CD8-positive, alpha-beta memory T cell (primary cell): ENCODE results near the gene KCTD3. TPM values are rescaled to one million over a fixed set of nuclear protein-coding genes. Genes with fewer than 3 reads are reported as not detected.
A peak's percentile ranks its signal among the peaks of the same experiment; 100 is the strongest.

Source experiments
- CTCF ChIA-PET: fragments of 350-600 bp; sonication (Branson Sonifier 250); formaldehyde crosslinking; loops from one replicate; lab custom pipeline; 2021; ENCODE audit warnings: antibody characterized with exemption; lab: Charles Lee
- POLR2A ChIA-PET: fragments of 350-600 bp; sonication (Branson Sonifier 250); formaldehyde crosslinking; loops from one replicate; lab custom pipeline; 2021; ENCODE audit warnings: antibody characterized with exemption; lab: Charles Lee
- DNase-seq, 5 donors: peaks; one replicate each; pipeline versions ENCODE4 v3.0.0 to v3.0.0-alpha.2; 2020 to 2022; ENCODE audit warnings: mixed read lengths in 1 of 5
- H3K27ac ChIP-seq: one replicate; pipeline ENCODE4 v1.7.0; 2013; ENCODE audit warnings: low read depth, mild to moderate bottlenecking, low read length, moderate library complexity
- H3K27me3 ChIP-seq: 2 replicates; pipeline ENCODE4 v1.7.0; 2013; ENCODE audit warnings: low read length, mild to moderate bottlenecking; ENCODE audit not compliant: insufficient read depth, poor library complexity, severe bottlenecking
- H3K36me3 ChIP-seq: 2 replicates; pipeline ENCODE4 v1.7.0; 2013; ENCODE audit warnings: mild to moderate bottlenecking, low read length, moderate library complexity; ENCODE audit not compliant: insufficient read depth
- H3K4me1 ChIP-seq: 2 replicates; pipeline ENCODE4 v1.7.0; 2013; ENCODE audit warnings: mild to moderate bottlenecking, low read length, moderate library complexity; ENCODE audit not compliant: insufficient read depth
- H3K4me3 ChIP-seq: 2 replicates; pipeline ENCODE4 v1.7.0; 2013; ENCODE audit warnings: mild to moderate bottlenecking, low read length
- H3K9me3 ChIP-seq: 2 replicates; pipeline ENCODE4 v1.7.0; 2013; ENCODE audit warnings: mild to moderate bottlenecking, low read length
- H3K27ac Mint-ChIP-seq, 8 donors: one replicate each; pipeline ENCODE4 v1.8.0; 2020 to 2021; ENCODE audit warnings: mixed read lengths in 8 of 8, mild to moderate bottlenecking in 6 of 8, inconsistent platforms in 3 of 8, moderate library complexity in 3 of 8
- H3K27me3 Mint-ChIP-seq, 2 donors: one replicate each; pipeline ENCODE4 v1.8.0; 2020 to 2021; ENCODE audit warnings: mixed read lengths in 2 of 2, mild to moderate bottlenecking in 1 of 2, moderate library complexity in 1 of 2
- H3K36me3 Mint-ChIP-seq, 3 donors: one replicate each; pipeline ENCODE4 v1.8.0; 2020 to 2021; ENCODE audit warnings: mixed read lengths in 3 of 3, inconsistent platforms in 1 of 3, mild to moderate bottlenecking in 1 of 3
- H3K4me1 Mint-ChIP-seq, 3 donors: one replicate each; pipeline ENCODE4 v1.8.0; 2020 to 2021; ENCODE audit warnings: mixed read lengths in 3 of 3, inconsistent platforms in 1 of 3, mild to moderate bottlenecking in 1 of 3
- H3K4me3 Mint-ChIP-seq, 7 donors: one replicate each; pipeline ENCODE4 v1.8.0; 2020 to 2021; ENCODE audit warnings: mixed read lengths in 7 of 7, mild to moderate bottlenecking in 6 of 7, moderate library complexity in 4 of 7, inconsistent platforms in 2 of 7
- H3K9me3 Mint-ChIP-seq, 5 donors: one replicate each; pipeline ENCODE4 v1.8.0; 2020 to 2022; ENCODE audit warnings: mixed read lengths in 5 of 5, mild to moderate bottlenecking in 3 of 5, moderate library complexity in 2 of 5, inconsistent platforms in 1 of 5
- polyA plus RNA-seq: library from polyadenylated mRNA; unstranded; fragments of 300-500 nt; fragmentation: Illumina TruSeq; gene quantifications from one replicate; pipeline ENCODE4 v1.2.3, GENCODE V29; 2021
- total RNA-seq, 2 experiments: library from RNA; stranded (reverse); gene quantifications; one replicate each; pipeline ENCODE4 v1.2.3, GENCODE V29; 2021

KCTD3 gene
- total and polyA plus RNA-seq, 3 experiments from 2014 or later = 0.43 to 0.79 (median 0.64) TPM

- H3K4me1 Mint-ChIP-seq = no peaks in the 10 kb centered on the region
- POLR2A ChIA-PET = no interaction called here
- Histone ChIP-seq H3K9me3 (no peaks in the 10 kb centered on the region), H3K27ac (no peak overlapping the region), H3K4me3 (no peak overlapping the region), H3K4me1 (no peaks in the 10 kb centered on the region), H3K27me3 (no peaks in the 10 kb centered on the region), H3K36me3 (no peaks in the 10 kb centered on the region)
- H3K27me3 Mint-ChIP-seq = no peaks in the 10 kb centered on the region
- H3K27ac Mint-ChIP-seq = no peak overlapping the region
- CTCF ChIA-PET = no interaction called here
- H3K36me3 Mint-ChIP-seq = peaks cover 0 to 1% (median 0%) of the 10 kb centered on the region in 3 donors
- no peak for DNase-seq
- peaks cover 19 to 31% (median 21%) of the 10 kb centered on the region in 5 donors for H3K9me3 Mint-ChIP-seq
- H3K4me3 Mint-ChIP-seq = no peak overlapping the region
Measured at GRCh38 chr1:215557992-215558626, 9.0 kb upstream of the KCTD3 start.

DNA sequence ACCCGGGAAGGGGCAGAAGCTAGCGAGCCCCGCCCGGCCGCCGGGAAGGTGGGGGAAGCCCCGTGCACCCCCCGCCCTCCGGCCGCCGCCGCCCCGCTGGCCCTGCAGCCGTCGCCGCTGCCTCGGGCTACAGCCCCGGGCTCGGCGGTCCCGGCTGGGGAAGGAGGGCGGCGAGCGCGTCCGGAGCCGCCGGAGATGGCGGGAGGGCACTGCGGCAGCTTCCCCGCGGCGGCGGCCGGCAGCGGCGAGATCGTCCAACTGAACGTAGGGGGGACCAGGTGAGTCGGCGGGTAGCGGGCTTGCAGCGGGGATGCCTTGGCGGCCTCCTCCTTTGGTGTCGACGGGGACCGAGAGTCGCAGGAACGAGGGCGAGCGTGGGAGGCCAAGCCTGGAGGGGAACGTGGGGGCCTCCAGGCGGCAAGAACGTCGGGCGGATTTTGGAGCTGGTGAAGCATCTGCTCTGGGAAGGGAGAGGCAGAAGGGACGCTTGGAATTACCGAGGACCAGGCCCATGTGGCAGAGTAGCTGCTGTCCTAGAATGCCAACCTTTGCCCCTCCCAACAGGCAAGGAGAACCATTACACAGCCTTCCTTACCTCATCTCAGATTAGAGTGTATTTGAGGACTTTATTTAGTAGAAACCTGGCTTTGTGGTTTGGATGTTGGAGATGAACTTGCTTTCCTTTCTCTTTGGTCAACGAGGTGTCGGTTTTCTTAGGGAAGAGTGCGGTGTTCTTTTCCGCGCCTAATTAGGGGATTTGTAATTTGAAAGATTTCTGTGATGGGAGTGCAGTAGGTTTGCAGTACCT, 591 bp downstream of the KCTD3 start:
- Mint-ChIP-seq H3K4me3 (peak overlapping the region; percentile 55 to 85 (median 74)), H3K36me3 (no peaks in the 10 kb centered on the region), H3K27ac (peak overlapping the region in 2 of 8 donors; percentile 24 to 55), H3K27me3 (peaks cover 26 to 40% of the 10 kb centered on the region in 2 donors), H3K4me1 (peaks cover 10 to 20% (median 12%) of the 10 kb centered on the region in 3 donors), H3K9me3 (peaks cover 0 to 15% (median 2%) of the 10 kb centered on the region in 5 donors)
- Histone ChIP-seq H3K36me3 (no peaks in the 10 kb centered on the region), H3K9me3 (no peaks in the 10 kb centered on the region), H3K4me1 (peaks cover 5% of the 10 kb centered on the region), H3K27me3 (peaks cover 6% of the 10 kb centered on the region), H3K4me3 (peak overlapping the region; percentile 32), H3K27ac (peak overlapping the region; percentile 58)
- POLR2A ChIA-PET = no interaction called here
- DNase-seq = peak in 1 of 5 donors; percentile 14
- CTCF ChIA-PET = no interaction called here

DNA sequence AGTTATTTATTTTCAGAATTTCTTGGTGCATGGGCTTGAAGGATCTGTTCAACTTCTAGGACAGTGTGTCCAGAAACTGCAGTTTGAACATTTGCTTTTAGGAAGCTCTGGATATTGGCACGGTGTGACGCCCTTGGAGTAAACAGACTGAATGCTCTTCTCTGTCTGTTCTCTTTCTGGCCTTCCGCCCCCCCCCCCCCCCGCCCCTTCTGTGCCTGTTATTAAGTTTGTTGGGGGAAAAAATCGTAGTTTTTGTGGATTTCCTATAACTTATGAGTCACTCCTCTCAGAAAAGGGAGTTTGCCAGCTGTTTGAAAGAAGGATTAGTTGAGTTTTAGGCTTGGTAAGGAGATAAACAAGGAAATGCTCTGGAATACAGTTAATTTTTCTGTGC, 1.2 kb downstream of the KCTD3 start:
- peak overlapping the region; percentile 55 to 81 (median 73) for H3K4me3 Mint-ChIP-seq
- CTCF ChIA-PET = no interaction called here
- H3K4me1 Mint-ChIP-seq = peaks cover 10 to 20% (median 12%) of the 10 kb centered on the region in 3 donors

DNA sequence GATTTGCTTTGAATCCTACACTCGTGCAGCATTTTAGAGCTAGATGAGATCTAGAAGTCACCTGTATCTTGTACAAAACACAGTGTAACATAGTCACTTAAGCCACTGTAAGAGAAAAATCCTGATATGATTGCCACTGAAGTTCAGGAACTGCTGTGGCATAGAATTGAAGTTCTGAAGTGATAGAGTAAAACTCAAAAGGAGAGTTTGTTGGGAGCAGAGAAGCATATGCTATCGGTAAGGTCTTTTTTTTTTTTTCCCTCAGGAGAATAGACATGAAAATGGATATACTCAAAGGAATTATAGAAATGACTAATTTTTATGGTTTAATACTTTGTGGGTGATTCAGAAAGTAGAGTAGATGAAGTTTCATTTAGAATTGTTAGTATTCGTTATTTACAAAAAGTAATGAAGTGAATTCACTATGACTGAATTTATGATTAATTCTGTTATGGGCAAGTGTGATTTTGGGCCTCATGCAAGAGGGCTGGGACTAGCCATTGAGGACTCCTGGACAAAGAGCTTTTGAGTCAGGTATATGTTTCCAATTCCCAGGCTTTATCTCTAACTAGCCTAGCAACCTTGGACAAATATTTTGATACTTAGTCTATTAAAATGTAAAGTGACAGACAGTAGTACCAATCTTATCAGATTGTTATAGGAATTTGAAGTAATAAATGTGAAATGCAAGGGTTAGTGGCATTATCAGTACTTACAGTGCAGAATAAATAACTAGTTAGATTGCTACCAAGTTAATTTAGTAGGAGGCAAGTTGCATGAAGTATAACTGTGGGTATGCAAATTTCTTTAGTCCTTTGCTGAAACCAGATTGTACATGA, 3.1 kb downstream of the KCTD3 start:
- POLR2A ChIA-PET = no interaction called here
- no peaks in the 10 kb centered on the region for H3K36me3 ChIP-seq
- peaks cover 26 to 40% of the 10 kb centered on the region in 2 donors for H3K27me3 Mint-ChIP-seq
- H3K4me1 Mint-ChIP-seq = peaks cover 10 to 20% (median 12%) of the 10 kb centered on the region in 3 donors
- H3K27me3 ChIP-seq = peaks cover 6% of the 10 kb centered on the region
- no peak for DNase-seq
- no peak overlapping the region for H3K4me3 ChIP-seq
- no peaks in the 10 kb centered on the region for H3K9me3 ChIP-seq
- no peak overlapping the region for H3K4me3 Mint-ChIP-seq
- H3K27ac ChIP-seq = peak overlapping the region; percentile 14
- H3K27ac Mint-ChIP-seq = no peak overlapping the region
- CTCF ChIA-PET = no interaction called here
- no peaks in the 10 kb centered on the region for H3K36me3 Mint-ChIP-seq
- H3K4me1 ChIP-seq = peaks cover 5% of the 10 kb centered on the region
- H3K9me3 Mint-ChIP-seq = peaks cover 0 to 16% (median 2%) of the 10 kb centered on the region in 5 donors

More for the DNA sequence above, 1.2 kb downstream of the KCTD3 start:
- Histone ChIP-seq H3K9me3 (no peaks in the 10 kb centered on the region), H3K36me3 (no peaks in the 10 kb centered on the region), H3K4me1 (peaks cover 5% of the 10 kb centered on the region), H3K27ac (peak overlapping the region; percentile 58), H3K27me3 (peaks cover 6% of the 10 kb centered on the region), H3K4me3 (peak overlapping the region; percentile 32)
- peak overlapping the region in 1 of 8 donors; percentile 55 for H3K27ac Mint-ChIP-seq
- DNase-seq = no peak
- no peaks in the 10 kb centered on the region for H3K36me3 Mint-ChIP-seq
- peaks cover 26 to 40% of the 10 kb centered on the region in 2 donors for H3K27me3 Mint-ChIP-seq
- POLR2A ChIA-PET = no interaction called here
- peaks cover 0 to 16% (median 2%) of the 10 kb centered on the region in 5 donors for H3K9me3 Mint-ChIP-seq

GRCh38 chr1:215581896-215582295, 14.8 kb downstream of the KCTD3 start:
- no peaks in the 10 kb centered on the region for H3K4me1 Mint-ChIP-seq
- no peaks in the 10 kb centered on the region for H3K36me3 ChIP-seq
- no peak overlapping the region for H3K27ac ChIP-seq
- no peaks in the 10 kb centered on the region for H3K36me3 Mint-ChIP-seq
- H3K27ac Mint-ChIP-seq = no peak overlapping the region
- no peak for DNase-seq
- no peaks in the 10 kb centered on the region for H3K27me3 ChIP-seq
- H3K4me3 Mint-ChIP-seq = no peak overlapping the region
- no peaks in the 10 kb centered on the region for H3K27me3 Mint-ChIP-seq
- ChIA-PET POLR2A (no interaction called here), CTCF (no interaction called here)
- no peaks in the 10 kb centered on the region for H3K9me3 ChIP-seq
- no peak overlapping the region for H3K4me3 ChIP-seq
- H3K4me1 ChIP-seq = no peaks in the 10 kb centered on the region
- peaks cover 0 to 9% (median 2%) of the 10 kb centered on the region in 5 donors for H3K9me3 Mint-ChIP-seq

- ChIA-PET POLR2A (no interaction called here), CTCF (no interaction called here)
- no peaks in the 10 kb centered on the region for H3K27me3 ChIP-seq
- Mint-ChIP-seq H3K9me3 (peaks cover 0 to 9% (median 2%) of the 10 kb centered on the region in 5 donors), H3K4me3 (no peak overlapping the region), H3K27me3 (no peaks in the 10 kb centered on the region), H3K36me3 (no peaks in the 10 kb centered on the region), H3K4me1 (no peaks in the 10 kb centered on the region), H3K27ac (no peak overlapping the region)
- no peak overlapping the region for H3K4me3 ChIP-seq
- H3K9me3 ChIP-seq = no peaks in the 10 kb centered on the region
- no peaks in the 10 kb centered on the region for H3K4me1 ChIP-seq
- no peaks in the 10 kb centered on the region for H3K36me3 ChIP-seq
- H3K27ac ChIP-seq = no peak overlapping the region
- no peak for DNase-seq
Measured at GRCh38 chr1:215583185-215583749, 16.2 kb downstream of the KCTD3 start.

- no peak overlapping the region for H3K4me3 Mint-ChIP-seq
- H3K36me3 Mint-ChIP-seq = no peaks in the 10 kb centered on the region
- Histone ChIP-seq H3K4me1 (no peaks in the 10 kb centered on the region), H3K36me3 (no peaks in the 10 kb centered on the region), H3K9me3 (no peaks in the 10 kb centered on the region), H3K27ac (no peak overlapping the region), H3K4me3 (no peak overlapping the region), H3K27me3 (no peaks in the 10 kb centered on the region)
- ChIA-PET CTCF (no interaction called here), POLR2A (no interaction called here)
- no peaks in the 10 kb centered on the region for H3K27me3 Mint-ChIP-seq
- DNase-seq = no peak
- H3K9me3 Mint-ChIP-seq = peaks cover 0 to 9% (median 2%) of the 10 kb centered on the region in 5 donors
- H3K4me1 Mint-ChIP-seq = no peaks in the 10 kb centered on the region
- no peak overlapping the region for H3K27ac Mint-ChIP-seq
Measured at GRCh38 chr1:215584389-215584788, 17.3 kb downstream of the KCTD3 start.
